Activated CD4-positive, alpha-beta T cell treated with anti-CD3 and anti-CD28 coated beads, Interleukin-2, amount 10 ng/mL, durations not matched to agents 7 days and 5 days (primary cell): ENCODE measurements around the gene PIR. TPM values are rescaled to one million over a fixed set of nuclear protein-coding genes. Genes with fewer than 3 reads are reported as not detected.
A peak's percentile ranks its signal among the peaks of the same experiment; 100 is the strongest.

Source experiments
- CTCF ChIA-PET: fragments of 350-600 bp; sonication (Branson Sonifier 250); formaldehyde crosslinking; loops from one replicate; lab custom pipeline; 2021; ENCODE audit warnings: antibody characterized with exemption; lab: Charles Lee
- POLR2A ChIA-PET: fragments of 350-600 bp; sonication (Branson Sonifier 250); formaldehyde crosslinking; loops from one replicate; lab custom pipeline; 2021; ENCODE audit warnings: antibody characterized with exemption; lab: Charles Lee
- DNase-seq: peaks from one replicate; pipeline ENCODE4 v3.0.0-alpha.2; 2020
- H3K27ac Mint-ChIP-seq: one replicate; pipeline ENCODE4 v1.8.0; 2021; ENCODE audit warnings: mild to moderate bottlenecking, moderate library complexity, mixed read lengths
- H3K27me3 Mint-ChIP-seq: one replicate; pipeline ENCODE4 v1.8.0; 2021; ENCODE audit warnings: mixed read lengths
- H3K36me3 Mint-ChIP-seq: one replicate; pipeline ENCODE4 v1.8.0; 2021; ENCODE audit warnings: low read depth, mixed read lengths
- H3K4me1 Mint-ChIP-seq: one replicate; pipeline ENCODE4 v1.8.0; 2021; ENCODE audit warnings: mixed read lengths
- H3K4me3 Mint-ChIP-seq: one replicate; pipeline ENCODE4 v1.8.0; 2021; ENCODE audit warnings: mild to moderate bottlenecking, moderate library complexity, mixed read lengths
- H3K9me3 Mint-ChIP-seq: one replicate; pipeline ENCODE4 v1.8.0; 2021; ENCODE audit warnings: mixed read lengths
- total RNA-seq, 2 experiments: library from RNA; stranded (reverse); gene quantifications; one replicate each; pipeline ENCODE4 v1.2.3, GENCODE V29; 2021

Gene PIR
- total RNA-seq, 2 experiments from 2014 or later, result 1.3 to 1.7 TPM

DNA sequence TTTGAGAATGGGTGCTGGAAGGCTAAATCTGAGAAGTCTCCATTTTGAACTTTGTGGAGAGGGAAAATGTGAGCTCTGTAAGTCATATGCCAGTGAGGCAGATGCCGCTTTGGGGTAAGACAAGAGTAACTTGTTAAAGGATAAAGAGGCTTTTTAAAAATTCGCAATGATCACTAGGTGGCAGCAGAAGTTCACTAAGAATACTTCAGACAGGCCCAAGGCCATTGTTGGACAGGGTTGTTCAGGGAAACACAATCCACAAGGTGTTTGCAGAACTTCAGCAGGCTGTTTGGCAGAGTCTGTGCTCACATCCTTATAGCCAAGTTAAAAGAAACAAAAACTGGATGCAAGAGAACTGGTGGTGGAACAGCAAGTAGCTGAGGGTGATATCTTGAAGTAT, 144.1 kb downstream of the PIR start:
- Mint-ChIP-seq H3K4me1 (no peaks in the 10 kb centered on the region), H3K27ac (no peak overlapping the region), H3K36me3 (no peaks in the 10 kb centered on the region), H3K4me3 (no peak overlapping the region), H3K9me3 (no peaks in the 10 kb centered on the region), H3K27me3 (peaks cover 2% of the 10 kb centered on the region)
- DNase-seq, result peak; percentile 20
- ChIA-PET POLR2A (no interaction called here), CTCF (interaction anchor here (1.1 to 1.4 kb wide), 4 partner anchors 11 to 137 kb away, joined by 3 to 6 read pairs (median 3); no protein-coding TSS in a partner anchor)

DNA sequence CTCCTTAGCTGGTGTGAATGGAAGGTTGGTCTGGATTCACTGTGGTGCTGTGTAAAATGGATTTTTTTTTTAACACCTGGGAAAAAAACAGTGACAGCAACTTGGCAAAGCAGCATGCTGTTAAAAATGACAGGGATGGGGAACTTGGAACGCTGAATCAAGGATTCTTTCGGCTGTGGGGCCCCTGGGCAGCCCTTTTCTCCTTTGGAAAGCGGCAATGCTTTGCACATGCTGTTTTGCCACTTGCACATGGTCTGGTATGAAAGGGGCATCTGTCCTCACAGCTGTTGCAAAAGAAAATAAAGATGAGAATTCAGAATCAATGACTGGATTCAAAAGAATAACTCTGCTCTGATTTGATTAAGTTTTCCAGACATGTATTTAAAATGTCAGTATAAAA, 147.2 kb downstream of the PIR start:
- H3K4me1 Mint-ChIP-seq, result no peaks in the 10 kb centered on the region
- H3K27ac Mint-ChIP-seq, result no peak overlapping the region
- no peaks in the 10 kb centered on the region for H3K36me3 Mint-ChIP-seq
- no peak overlapping the region for H3K4me3 Mint-ChIP-seq
- no peaks in the 10 kb centered on the region for H3K9me3 Mint-ChIP-seq
- ChIA-PET CTCF (no interaction called here), POLR2A (no interaction called here)
- no peak for DNase-seq
- H3K27me3 Mint-ChIP-seq, result peaks cover 6% of the 10 kb centered on the region

DNA sequence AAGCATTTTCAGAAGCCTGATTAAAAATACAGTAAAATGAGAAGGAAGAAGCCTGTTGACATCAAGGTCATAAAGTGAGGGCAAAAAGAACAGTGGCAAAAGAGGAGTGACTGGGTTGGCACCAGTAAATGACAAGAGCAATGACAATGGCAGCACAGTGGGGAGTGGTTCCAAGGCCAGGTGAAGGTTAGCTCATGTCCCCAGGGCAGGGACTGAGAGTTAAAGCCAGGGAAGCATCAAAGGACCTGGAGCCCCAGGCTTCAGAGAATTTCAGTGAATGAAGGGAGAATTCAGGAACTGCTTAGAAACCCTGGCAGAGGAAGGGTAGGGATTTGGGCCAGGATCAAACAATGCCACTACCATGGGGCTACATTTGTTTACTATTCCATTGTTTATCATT, 149.0 kb downstream of the PIR start:
- H3K27ac Mint-ChIP-seq, result no peak overlapping the region
- no peaks in the 10 kb centered on the region for H3K36me3 Mint-ChIP-seq
- no peaks in the 10 kb centered on the region for H3K9me3 Mint-ChIP-seq
- no peak for DNase-seq
- ChIA-PET CTCF (no interaction called here), POLR2A (no interaction called here)
- H3K4me3 Mint-ChIP-seq, result no peak overlapping the region
- no peaks in the 10 kb centered on the region for H3K4me1 Mint-ChIP-seq
- H3K27me3 Mint-ChIP-seq, result peaks cover 9% of the 10 kb centered on the region

DNA sequence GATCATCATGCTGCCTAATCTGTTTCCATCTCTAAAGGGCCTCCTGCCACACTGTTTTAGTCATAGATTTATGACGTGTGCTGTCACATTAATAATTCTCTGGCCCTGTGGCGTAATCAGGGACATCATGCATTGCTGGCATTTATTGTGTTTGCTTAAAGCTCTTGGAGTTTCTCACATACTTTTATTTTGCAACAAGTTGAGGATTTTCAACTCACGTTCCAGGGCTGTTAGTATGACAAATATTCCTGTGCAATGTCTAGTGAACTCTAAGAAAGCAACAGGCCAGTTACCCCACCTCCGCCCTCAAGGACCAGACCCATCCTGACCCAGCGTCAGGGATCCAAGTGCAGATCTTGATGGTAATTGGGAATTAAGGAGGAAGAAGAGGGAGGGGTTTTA, 150.1 kb downstream of the PIR start:
- Mint-ChIP-seq H3K36me3 (no peaks in the 10 kb centered on the region), H3K4me3 (no peak overlapping the region), H3K27ac (no peak overlapping the region), H3K27me3 (peaks cover 10% of the 10 kb centered on the region), H3K4me1 (no peaks in the 10 kb centered on the region), H3K9me3 (no peaks in the 10 kb centered on the region)
- no peak for DNase-seq
- ChIA-PET CTCF (interaction anchor here (0.8 to 1.4 kb wide), 2 partner anchors 10 kb away, joined by 3 to 4 read pairs; no protein-coding TSS in a partner anchor), POLR2A (no interaction called here)

DNA sequence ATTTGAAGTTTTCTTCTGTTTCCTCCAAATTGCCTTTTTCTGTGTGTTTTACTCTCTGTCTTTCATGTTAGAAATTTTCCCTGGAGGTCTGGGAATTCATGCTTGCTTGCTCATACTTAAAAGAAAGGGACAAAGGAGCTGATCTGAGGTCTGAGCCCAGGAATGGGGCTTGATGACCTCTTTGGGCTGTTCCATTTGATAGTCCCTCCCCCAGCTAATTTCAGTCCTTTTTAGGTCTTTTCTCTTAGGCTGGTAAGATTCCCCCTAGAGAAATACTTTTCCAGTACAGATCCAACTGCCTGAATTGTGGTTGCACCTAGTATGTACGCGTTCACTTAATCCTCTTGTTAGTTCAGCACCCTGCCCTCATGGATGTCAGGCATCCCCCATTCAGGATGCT, 152.3 kb downstream of the PIR start:
- H3K9me3 Mint-ChIP-seq, result no peaks in the 10 kb centered on the region
- POLR2A ChIA-PET, result no interaction called here
- H3K36me3 Mint-ChIP-seq, result no peaks in the 10 kb centered on the region
- H3K27me3 Mint-ChIP-seq, result peaks cover 14% of the 10 kb centered on the region
- DNase-seq, result no peak
- peaks cover 8% of the 10 kb centered on the region for H3K4me1 Mint-ChIP-seq
- no peak overlapping the region for H3K27ac Mint-ChIP-seq
- no peak overlapping the region for H3K4me3 Mint-ChIP-seq
- CTCF ChIA-PET, result interaction anchor here (0.7 kb wide), 1 partner anchor 10 kb away, joined by 3 read pairs; no protein-coding TSS in a partner anchor

DNA sequence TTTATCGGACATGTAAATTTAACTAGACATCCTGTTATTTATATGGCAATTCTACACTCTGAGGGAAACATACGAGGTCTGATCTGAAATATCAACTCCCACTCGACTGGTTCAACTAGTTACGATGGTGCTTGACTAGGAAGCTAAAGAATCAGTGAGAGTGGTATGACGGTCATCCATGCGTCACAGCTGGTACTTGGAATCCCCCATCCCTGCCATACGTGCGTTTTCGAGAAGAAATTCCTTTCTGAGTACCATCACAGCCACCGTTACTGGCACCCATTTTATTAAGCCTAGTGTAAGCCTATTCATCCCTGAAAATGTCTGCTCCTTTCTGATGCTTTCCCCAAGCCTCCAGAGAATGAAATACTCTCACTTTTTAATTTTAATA, 157.1 kb downstream of the PIR start:
- H3K9me3 Mint-ChIP-seq, result no peaks in the 10 kb centered on the region
- H3K4me1 Mint-ChIP-seq, result peaks cover 21% of the 10 kb centered on the region
- CTCF ChIA-PET, result no interaction called here
- H3K4me3 Mint-ChIP-seq, result peak overlapping the region; percentile 88
- DNase-seq, result peak; percentile 13
- peaks cover 9% of the 10 kb centered on the region for H3K27me3 Mint-ChIP-seq
- POLR2A ChIA-PET, result no interaction called here
- H3K27ac Mint-ChIP-seq, result peak overlapping the region; percentile 96
- peaks cover 2% of the 10 kb centered on the region for H3K36me3 Mint-ChIP-seq

DNA sequence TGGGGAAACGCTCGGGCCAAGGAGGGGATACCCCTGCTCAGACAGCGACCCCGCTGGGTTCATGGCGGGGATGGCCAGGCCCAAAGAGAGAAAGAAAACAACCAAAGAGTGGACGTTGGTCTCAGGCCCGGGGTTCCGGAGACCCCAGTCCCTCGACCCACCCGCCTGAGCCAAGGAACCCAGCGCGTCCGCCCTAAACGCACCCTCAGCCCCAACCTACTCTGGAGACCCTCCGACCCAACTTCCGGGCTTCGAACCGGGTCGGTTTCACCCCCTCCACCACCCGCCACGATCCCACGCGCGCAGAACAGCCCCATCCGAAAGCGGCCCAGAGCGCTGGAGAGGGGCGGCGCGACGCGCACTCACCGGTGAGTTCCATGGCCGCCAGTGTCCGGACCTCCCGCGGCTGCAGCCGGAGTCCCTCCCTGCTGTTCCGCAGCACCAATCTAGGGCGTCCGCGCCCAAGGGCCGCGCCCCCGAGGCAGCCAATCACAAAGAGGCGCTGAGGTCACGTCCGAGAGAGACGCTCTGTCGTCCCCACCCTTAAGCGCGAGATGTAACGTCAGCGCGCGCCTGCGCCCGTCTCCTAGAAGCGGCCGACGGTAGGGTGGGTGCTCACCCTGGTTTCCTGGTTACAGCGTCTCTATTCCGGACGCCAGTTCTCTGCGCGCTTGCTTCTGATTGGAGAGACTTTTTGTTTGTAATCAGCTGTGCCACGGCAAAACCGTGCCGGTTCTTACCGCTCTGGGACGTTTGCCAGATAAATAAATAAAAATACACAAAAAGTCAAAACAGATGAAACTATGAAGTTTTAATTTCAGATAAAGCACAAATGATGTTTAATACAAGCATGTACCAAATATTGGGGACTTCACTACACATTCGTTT, 157.8 kb downstream of the PIR start, which contains the start of gene PIGA:
Gene PIGA (minus strand): TSS at position 389 of the 888 bp plus-strand sequence. CDS start 3,593 bp downstream, outside the sequence.
- peak within 1 kb of the TSS; percentile 88 for H3K4me3 Mint-ChIP-seq
- H3K27ac Mint-ChIP-seq, result peak within 1 kb of the TSS; percentile 96
- peaks cover 2% of the 10 kb centered on the region for H3K36me3 Mint-ChIP-seq
- ChIA-PET CTCF (no interaction called here), POLR2A (no interaction called here)
- peaks cover 5% of the 10 kb centered on the region for H3K27me3 Mint-ChIP-seq
- peaks cover 21% of the 10 kb centered on the region for H3K4me1 Mint-ChIP-seq
- no peaks in the 10 kb centered on the region for H3K9me3 Mint-ChIP-seq
- DNase-seq, result peak; percentile 93

Other genes starting within 250 kb of the PIR start
- gene ASB9, start 223.2 kb downstream of the PIR start, total RNA-seq, result under 1 TPM; 0.44 to 0.67 TPM
- not detected for gene ASB11, start 177.7 kb downstream of the PIR start, total RNA-seq
- gene PIGA, start 157.8 kb downstream of the PIR start, total RNA-seq, result 10 to 100 TPM; 16.4 to 19.7 TPM
- gene VEGFD, start 108.9 kb downstream of the PIR start, total RNA-seq, result not detected
- not detected for gene BMX, start 7.5 kb upstream of the PIR start, total RNA-seq
- gene ACE2, start 107.6 kb upstream of the PIR start, total RNA-seq, result not detected
- under 1 TPM; 0.17 to 0.21 TPM for gene CLTRN, start 171.5 kb upstream of the PIR start, total RNA-seq
- gene CA5B, start 244.9 kb upstream of the PIR start, total RNA-seq, result 10 to 100 TPM; 23.0 to 24.4 TPM